ENCODE data around the gene TSPAN33. TPM values are rescaled to one million over a fixed set of nuclear protein-coding genes. Genes with fewer than 3 reads are reported as not detected.
"Not testable (repeated sequence)": the region's sequence is repeated elsewhere in the genome, so short reads cannot be mapped to it uniquely, and the experiment has no call there.

The TSPAN33 gene
- total RNA-seq, 2 donors from 2014 or later = 4.8 to 7.5 TPM

GRCh38 chr7:129167817-129168216, 23.3 kb downstream of the TSPAN33 start:
- no peak for DNase-seq
- intact Hi-C loops (cut with DNase I, micrococcal nuclease) = no loop called here
- ATAC-seq = no peak

GRCh38 chr7:129168231-129169021, 23.9 kb downstream of the TSPAN33 start:
- peak; percentile 35 for ATAC-seq
- intact Hi-C loops (cut with DNase I, micrococcal nuclease) = no loop called here

DNA sequence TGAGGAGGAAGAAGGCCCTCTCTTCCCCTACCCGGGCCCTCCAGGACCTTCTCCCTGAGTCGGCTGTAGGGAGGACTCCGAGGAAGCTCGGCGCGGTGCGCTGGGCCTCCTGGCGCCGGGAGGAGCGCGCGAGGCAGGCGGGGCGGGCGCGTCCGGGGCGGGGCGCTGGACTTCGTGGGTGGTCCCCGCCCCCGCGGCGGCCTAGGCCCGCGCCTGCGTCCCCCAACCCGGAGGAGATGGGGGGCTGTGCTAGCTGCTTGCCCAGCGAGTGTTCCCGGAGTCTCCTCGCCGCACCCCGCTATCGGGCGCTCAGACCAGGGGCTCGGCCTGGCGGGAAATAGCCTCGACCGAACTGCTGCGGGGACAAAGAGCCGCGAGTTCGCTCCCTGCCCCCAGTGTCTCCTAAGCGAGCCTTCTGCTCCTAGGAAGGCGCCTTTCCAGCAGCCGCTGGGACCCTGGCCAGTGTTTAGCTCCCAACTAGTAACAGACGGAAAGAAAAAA, 24.7 kb downstream of the TSPAN33 start:
- peak; percentile 93 for ATAC-seq
- intact Hi-C loops (cut with DNase I, micrococcal nuclease) = no loop called here
- peak in 1 of 2 donors; percentile 63 for DNase-seq

More at GRCh38 chr7:129168231-129169021, 23.9 kb downstream of the TSPAN33 start:
- no peak for DNase-seq

DNA sequence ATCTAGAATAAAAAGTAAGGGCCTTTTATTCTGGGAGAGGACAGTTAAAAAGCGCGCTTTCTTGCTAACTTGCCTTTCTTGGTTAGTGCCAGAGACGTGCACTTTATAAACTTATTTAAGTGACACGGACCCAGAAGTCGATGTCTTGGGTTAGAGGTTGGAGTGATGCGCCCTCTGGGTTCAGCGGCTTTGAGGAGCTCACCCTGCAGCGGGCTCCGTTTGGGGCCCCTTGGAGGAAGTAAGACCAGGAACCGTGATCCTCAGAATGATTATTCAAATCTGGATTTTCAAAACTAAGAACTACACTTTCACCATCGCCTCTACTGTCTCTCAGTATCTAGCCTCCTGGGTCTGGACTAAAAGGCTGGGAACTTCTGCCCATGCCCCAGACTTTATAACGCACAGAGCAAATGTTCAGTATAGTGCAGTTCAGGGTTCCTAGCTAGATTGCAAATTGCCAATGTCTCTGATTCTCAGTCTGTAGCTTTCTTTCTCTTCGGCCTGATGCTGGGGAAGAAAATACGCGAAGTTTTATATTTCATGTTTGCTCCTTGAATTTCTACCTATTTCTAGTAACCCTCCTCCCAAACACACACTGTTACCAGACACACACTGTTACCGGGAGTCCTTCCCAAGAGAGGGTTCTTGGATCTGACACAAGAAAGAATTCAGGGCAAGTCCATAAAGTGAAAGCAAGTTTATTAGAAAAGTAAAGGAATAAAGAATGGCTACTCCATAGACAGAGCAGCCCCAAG, 25.4 kb downstream of the TSPAN33 start:
- ATAC-seq (no peak), DNase-seq (no peak)

DNA sequence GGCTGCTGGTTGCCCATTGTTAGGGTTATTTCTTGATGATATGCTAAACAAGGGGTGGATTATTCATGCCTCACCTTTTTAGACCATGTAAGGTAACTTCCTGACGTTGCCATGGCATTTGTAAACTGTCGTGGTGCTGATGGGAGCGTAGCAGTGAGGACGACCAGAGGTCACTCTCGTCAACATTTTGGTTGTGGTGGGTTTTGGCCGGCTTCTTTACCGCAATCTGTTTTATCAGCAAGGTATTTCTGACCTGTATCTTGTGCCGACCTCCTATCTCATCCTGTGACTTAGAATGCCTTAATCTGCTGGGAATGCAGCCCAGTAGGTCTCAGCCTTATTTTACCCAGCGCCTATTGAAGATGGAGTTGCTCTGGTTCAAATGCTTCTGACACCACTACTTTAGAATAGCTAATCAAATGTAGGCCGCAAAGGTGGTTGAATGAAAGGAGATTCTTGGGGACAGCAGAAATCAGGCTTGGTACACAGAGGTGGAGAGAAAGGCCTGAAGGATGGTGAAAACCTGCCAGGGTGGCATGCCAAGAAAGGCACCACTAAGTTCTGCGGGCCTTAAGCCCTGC, 26.0 kb downstream of the TSPAN33 start:
- intact Hi-C loops (cut with DNase I, micrococcal nuclease) = no loop called here
- DNase-seq (no peak), ATAC-seq (no peak)

More for the DNA sequence above, 25.4 kb downstream of the TSPAN33 start:
- intact Hi-C loops (cut with DNase I, micrococcal nuclease) = no loop called here

DNA sequence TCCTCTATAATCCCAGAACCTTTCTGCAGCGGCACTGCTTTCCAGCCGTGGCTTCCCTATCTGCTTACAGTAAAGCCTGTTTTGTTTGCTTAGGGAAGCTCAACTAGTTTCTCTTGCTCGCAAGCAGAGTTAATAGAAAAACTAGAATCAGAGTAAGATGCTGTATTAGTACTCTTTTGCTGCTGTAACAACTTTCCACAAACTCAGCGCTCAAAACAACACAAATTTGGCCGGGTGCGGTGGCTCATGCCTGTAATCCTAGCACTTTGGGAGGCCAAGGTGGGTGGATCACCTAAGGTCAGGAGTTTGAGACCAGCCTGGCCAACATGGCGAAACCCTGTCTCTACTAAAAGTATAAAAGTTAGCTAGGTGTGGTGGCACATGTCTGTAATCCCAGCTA, 29.4 kb downstream of the TSPAN33 start:
- ATAC-seq; intact Hi-C loops (cut with DNase I, micrococcal nuclease); DNase-seq: not testable (repeated sequence)

- DNase-seq (no peak), ATAC-seq (no peak)
- intact Hi-C loops (cut with DNase I, micrococcal nuclease) = no loop called here
These were observed 32.6 kb downstream of the TSPAN33 start for GRCh38 chr7:129176916-129177710.

- DNase-seq (no peak), ATAC-seq (no peak)
- intact Hi-C loops (cut with DNase I, micrococcal nuclease) = no loop called here
These were observed 40.6 kb downstream of the TSPAN33 start for GRCh38 chr7:129184981-129185670.

DNA sequence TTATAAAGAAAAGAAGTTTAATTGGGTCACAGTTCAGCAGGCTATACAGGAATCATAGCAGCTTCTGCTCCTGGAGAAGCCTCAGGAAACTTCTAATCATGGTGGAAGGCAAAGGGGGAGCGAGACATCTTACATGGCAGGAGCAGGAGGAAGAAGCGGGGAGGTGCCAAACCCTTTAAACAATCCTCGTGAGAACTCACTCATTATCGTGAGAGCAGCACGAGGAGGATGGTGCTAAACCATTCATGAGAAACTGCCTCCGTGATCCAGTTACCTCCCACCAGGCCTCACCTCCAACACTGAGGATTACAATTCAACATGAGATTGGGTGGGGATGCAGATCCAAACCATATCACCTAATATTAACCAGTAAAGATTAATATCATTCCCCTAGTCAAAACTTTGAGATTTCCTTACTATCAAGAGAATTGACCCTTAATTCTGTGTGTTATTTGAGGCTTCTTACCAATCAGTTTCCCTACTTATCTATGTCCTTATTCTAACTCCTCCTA, 42.3 kb downstream of the TSPAN33 start:
- intact Hi-C loops (cut with DNase I, micrococcal nuclease) = no loop called here
- no peak for DNase-seq
- ATAC-seq = no peak

DNA sequence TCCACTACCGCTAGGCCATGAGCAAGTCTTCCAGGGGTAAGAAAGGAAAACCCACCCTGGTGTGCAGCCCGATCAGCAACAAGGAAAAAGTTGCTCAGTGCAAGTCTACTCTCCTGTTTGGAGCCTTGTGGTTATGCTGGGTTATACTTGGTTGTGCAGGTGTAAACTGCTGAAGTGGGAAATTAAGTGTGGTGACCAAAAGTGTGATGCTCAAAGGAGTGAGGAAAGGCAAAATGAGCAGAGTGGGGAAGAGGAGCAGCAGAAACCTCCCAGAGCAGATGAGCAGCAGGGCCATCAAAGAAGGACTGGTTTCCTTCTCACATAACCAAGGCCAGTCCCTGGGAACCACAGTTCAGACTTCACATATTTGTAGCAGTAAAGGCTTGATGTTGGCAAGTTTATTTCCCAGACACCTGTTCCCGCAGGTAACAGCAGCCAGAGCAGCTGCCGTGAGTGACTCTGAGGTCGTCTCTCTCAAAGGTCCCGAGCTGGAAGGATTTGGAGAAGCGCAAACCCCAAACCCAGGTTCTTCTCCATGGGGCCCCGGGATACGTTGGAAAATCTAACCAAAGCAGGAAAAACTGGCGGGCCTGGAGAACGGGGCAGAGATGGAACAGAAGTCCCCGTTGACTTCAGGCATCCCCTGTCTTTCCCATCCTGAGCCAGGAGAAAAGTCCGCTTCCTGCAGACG, 43.3 kb downstream of the TSPAN33 start:
- DNase-seq = no peak
- intact Hi-C loops (cut with DNase I, micrococcal nuclease) = no loop called here
- no peak for ATAC-seq

GRCh38 chr7:129188372-129188891, 43.9 kb downstream of the TSPAN33 start, which contains the start of gene SMO:
SMO (plus strand) TSS chr7:129188633; CDS start chr7:129189152, 519 bp downstream.
- peak; percentile 62 for ATAC-seq
- intact Hi-C loops (cut with DNase I, micrococcal nuclease) = no loop called here
- peak in 1 of 2 donors; percentile 38 for DNase-seq

GRCh38 chr7:129188892-129189660, 44.6 kb downstream of the TSPAN33 start:
- DNase-seq (peak in 1 of 2 donors; percentile 21), ATAC-seq (peak; percentile 37)
- intact Hi-C loops (cut with DNase I, micrococcal nuclease) = no loop called here

GRCh38 chr7:129189661-129190310, 45.3 kb downstream of the TSPAN33 start:
- DNase-seq (no peak), ATAC-seq (no peak)
- intact Hi-C loops (cut with DNase I, micrococcal nuclease) = no loop called here

GRCh38 chr7:129191272-129191671, 46.8 kb downstream of the TSPAN33 start:
- DNase-seq = no peak

GRCh38 chr7:129193892-129194291, 49.4 kb downstream of the TSPAN33 start:
- intact Hi-C loops (cut with DNase I, micrococcal nuclease) = no loop called here
- DNase-seq (no peak), ATAC-seq (no peak)

More at GRCh38 chr7:129191272-129191671, 46.8 kb downstream of the TSPAN33 start:
- ATAC-seq = no peak
- intact Hi-C loops (cut with DNase I, micrococcal nuclease) = no loop called here

DNA sequence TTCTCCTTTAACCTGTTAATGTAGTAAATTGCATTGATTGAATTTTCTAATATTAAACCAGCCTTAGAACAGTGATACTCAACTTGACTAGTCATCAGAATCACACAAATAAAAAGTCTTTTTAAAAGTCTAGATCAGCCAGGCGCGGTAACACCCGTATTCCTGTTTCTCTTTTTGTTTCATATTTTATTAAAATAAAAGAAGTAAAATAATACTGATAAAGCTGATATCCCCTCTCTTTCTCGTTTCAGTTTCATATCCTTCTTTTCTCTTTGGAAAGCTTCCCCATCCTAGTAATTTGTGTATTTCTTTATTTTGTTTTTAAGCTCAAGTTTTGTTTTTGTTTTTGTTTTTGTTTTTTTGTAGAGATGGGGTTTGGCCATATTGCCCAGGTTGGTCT, 53.3 kb downstream of the TSPAN33 start:
- DNase-seq (no peak), ATAC-seq (no peak)

More for the DNA sequence above, 53.3 kb downstream of the TSPAN33 start:
- intact Hi-C loops (cut with DNase I, micrococcal nuclease) = no loop called here
